ENCODE data around the gene GPR137B.
A peak's percentile ranks its signal among the peaks of the same experiment; 100 is the strongest.
"Not testable (repeated sequence)": the region's sequence is repeated elsewhere in the genome, so short reads cannot be mapped to it uniquely, and the experiment has no call there.

The GPR137B gene

GRCh38 chr1:236144033-236144432 lies 1.7 kb downstream of the GPR137B start:
- no peak for DNase-seq (ENCODE audit: low read depth in 3 of 3)

- no peak for DNase-seq (ENCODE audit: low read depth in 3 of 3)
Observed at GRCh38 chr1:236144446-236145150, 2.3 kb downstream of the GPR137B start.

DNA sequence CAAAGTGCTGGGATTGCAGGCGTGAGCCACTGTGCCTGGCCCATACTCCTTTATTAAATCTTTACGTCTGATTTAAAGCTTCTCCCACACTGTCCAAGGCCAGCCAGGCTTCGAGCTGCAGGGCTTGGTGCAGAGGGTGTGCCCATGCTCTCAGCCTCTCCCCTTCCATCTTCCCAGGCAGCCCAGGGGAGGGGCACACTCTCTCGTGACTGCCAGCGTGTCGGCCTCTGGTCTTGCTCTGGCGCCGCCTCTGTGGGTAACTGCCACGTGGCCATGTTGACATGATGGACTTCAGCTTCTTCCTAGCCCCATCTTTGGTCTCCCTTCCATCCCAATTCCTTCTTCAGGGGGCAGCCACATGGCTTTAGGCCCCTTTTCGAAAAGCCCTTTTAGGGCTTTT lies 4.7 kb downstream of the GPR137B start:
- no peak for DNase-seq (ENCODE audit: low read depth in 3 of 3)

DNA sequence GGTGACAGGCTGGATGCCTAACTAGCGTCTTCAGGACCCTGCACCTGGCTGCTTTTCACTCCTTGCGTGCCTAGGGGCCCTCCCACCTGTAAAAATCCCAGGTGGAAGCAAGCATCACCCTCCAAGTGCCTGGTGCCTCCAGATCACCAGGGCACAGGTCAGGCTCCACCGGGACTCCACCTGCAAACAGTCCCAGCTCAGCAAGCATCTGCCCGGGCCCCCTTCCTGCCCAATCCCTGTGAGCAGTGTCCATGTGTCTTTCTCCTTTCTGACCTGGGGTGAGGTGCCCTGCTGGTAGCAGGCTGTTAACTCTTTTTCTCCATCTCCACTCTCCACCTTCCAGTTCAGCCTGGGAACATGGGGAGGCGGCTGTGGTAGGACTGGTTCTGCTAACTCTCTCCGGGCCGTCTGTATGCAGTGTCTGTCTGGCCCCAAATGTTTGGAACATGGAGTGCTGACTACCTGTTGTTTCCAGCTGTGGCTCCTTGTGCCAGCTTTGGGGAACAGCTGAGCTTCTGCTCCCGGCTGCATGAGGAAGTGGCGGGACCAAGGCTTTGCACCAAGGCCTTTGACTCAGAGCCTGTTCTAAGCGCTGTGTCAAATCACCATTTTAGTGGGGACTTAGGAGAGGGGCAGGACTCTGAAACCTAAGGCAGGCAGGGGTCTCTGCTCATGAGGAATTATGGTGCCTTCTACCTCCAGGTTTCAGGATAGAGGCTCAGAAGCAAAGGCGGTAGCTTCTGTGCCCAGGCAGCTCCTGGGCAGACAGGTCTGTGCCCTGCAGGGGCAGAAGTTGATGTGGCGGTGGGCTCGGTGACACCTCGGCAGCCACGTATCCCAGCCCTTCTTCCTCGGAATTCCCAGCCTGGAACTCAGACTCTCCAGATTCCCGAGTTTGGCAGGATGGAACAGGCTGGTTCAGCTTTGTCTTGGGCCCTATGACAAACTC lies 5.5 kb downstream of the GPR137B start:
- no peak for DNase-seq (ENCODE audit: low read depth in 3 of 3)

- no peak for DNase-seq (ENCODE audit: low read depth in 3 of 3)
Observed at GRCh38 chr1:236148470-236148845, 6.1 kb downstream of the GPR137B start.

DNA sequence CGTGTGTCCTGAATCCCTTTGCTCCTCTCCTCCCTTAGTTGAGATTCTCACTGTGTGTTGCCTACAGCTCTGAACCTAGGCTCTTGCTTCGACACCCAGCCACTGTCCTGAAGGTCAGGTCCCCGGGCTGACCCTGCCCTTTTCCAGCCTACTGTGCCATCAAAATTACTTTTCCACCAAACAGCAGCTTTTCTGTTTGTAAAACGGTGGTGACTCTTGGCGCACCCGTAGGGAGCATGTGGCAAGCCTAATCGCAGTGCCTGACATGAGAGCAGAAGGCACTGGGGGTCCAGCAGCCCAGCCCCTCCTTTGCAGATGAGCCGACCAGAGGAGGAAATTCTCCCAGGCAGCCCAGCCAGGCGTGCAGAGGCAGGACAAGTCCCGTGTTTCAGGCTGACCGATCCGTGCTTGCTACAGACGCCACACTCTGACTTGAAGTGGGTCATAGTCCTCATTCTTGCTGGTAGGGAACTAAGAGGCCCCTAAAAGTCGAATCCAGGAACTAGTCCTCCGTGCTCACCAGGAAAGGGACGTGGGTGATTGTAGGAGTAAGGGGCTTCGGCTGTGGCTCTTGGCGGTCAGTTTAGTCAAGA lies 6.8 kb downstream of the GPR137B start:
- DNase-seq (ENCODE audit: low read depth in 3 of 3) = no peak

- DNase-seq (ENCODE audit: low read depth in 3 of 3) = no peak
Observed at GRCh38 chr1:236149696-236150228, 7.4 kb downstream of the GPR137B start.

GRCh38 chr1:236150311-236150955 lies 8.1 kb downstream of the GPR137B start:
- no peak for DNase-seq (ENCODE audit: low read depth in 3 of 3)

DNA sequence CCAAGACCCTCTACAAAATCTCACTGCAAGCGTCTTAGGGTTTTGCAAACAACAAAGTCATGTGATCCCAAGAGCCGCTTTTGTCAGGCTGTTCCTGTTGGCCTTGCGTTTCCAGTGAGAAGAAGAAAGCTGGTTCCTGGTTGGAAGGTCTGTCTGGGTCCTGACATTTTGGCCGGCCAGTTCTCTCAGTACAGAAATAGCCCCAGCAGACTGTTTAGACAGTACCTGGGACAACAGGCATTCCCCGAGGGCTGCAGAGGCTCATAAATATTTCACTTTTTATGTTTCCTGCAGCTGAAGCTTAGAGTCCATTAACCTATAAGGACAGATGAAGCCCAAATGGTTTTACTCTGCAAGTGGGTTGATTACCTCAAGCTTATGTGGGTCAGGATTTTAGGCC lies 8.6 kb downstream of the GPR137B start:
- DNase-seq (ENCODE audit: low read depth in 3 of 3) = no peak

DNA sequence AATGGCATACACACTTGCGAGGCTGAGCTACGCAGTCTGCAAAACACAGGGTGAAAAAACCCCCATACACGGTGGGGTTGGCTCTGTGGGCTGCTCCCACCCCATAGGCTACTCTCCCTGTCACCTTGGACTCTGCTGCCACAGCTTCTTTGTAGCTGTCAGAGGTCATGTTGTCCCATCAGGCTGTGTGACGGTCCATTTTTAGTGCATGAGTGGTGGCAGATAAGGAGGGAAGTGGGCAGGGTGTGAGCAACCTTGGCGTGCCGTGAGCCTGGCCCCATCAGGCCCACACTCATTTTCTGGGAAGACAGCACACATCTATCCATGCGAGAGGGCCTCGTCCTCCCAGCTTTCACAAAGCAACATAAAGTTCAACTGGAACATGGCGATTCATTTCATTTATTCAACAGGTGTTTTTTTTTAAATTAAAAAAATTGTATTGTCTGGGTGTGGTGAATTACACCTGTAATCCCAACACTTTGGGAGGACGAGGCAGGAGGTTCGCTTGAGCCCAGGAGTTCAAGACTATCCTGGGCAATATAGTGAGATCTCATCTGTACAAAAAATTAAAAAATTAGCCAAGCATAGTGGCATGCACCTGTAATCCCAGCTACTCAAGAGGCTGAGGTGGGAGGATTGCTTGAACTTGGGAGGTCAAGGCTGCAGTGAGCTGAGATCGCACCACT lies 9.5 kb downstream of the GPR137B start:
- DNase-seq (ENCODE audit: low read depth in 3 of 3) = no peak

- DNase-seq (ENCODE audit: low read depth in 3 of 3) = no peak
Observed at GRCh38 chr1:236154126-236154525, 11.8 kb downstream of the GPR137B start.

- DNase-seq (ENCODE audit: low read depth in 3 of 3) = no peak
Observed at GRCh38 chr1:236154671-236155398, 12.5 kb downstream of the GPR137B start.

DNA sequence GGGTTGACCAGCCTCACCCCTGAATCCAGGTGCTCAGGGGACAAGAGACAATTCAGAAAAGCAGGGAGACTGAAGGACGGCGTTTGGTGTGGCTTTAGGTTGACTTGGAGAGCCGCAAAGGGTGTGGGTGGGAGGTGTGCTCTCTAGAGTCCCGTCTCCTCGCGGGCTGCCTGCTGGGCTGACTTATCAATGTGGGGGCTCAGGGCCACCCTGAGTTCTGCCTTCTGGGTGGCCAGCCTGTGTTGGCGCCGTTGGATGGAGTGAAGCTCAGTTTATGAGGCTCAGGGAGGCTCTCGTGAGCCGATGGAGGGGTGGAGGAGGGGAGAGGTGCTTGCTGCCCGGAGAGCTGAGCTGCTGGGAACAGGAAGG lies 13.0 kb downstream of the GPR137B start:
- DNase-seq (ENCODE audit: low read depth in 3 of 3) = no peak

DNA sequence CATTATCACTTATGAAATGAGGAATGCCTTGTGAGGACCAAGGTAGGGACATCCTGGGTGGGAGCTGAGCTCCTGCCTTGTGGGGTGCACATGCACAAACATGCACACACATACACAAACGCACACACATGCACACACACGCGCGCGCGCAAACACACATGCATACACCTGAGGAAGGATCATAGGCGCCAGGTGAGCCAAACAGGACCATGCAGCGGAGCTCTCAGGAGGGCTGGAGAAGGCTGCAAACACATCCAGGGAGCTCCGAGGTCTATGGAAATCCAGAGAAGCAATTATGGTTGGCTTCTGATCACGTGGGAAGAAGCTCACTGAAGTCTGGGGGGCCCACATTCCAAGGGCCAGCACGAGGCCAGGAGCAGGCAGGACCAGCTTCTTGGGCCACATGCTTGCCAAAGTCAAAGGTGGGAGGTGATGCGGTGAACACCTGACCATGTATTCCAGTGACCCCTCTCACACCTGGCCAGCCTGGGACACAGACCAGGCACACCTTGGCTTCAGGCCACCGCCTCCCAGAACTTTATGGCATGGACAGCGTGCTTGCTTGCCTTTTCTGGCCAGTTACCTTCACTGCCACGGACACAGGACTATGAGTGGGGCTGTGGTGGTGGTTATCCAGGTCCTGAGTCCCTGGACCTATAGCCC lies 13.6 kb downstream of the GPR137B start:
- no peak for DNase-seq (ENCODE audit: low read depth in 3 of 3)

GRCh38 chr1:236156512-236157208 lies 14.3 kb downstream of the GPR137B start:
- DNase-seq (ENCODE audit: low read depth in 3 of 3) = peak in 1 of 3 experiments; percentile 32

GRCh38 chr1:236158072-236158471 lies 15.7 kb downstream of the GPR137B start:
- not testable (repeated sequence) for DNase-seq (ENCODE audit: low read depth in 3 of 3)

- DNase-seq (ENCODE audit: low read depth in 3 of 3) = no peak
Observed at GRCh38 chr1:236158719-236159118, 16.4 kb downstream of the GPR137B start.

DNA sequence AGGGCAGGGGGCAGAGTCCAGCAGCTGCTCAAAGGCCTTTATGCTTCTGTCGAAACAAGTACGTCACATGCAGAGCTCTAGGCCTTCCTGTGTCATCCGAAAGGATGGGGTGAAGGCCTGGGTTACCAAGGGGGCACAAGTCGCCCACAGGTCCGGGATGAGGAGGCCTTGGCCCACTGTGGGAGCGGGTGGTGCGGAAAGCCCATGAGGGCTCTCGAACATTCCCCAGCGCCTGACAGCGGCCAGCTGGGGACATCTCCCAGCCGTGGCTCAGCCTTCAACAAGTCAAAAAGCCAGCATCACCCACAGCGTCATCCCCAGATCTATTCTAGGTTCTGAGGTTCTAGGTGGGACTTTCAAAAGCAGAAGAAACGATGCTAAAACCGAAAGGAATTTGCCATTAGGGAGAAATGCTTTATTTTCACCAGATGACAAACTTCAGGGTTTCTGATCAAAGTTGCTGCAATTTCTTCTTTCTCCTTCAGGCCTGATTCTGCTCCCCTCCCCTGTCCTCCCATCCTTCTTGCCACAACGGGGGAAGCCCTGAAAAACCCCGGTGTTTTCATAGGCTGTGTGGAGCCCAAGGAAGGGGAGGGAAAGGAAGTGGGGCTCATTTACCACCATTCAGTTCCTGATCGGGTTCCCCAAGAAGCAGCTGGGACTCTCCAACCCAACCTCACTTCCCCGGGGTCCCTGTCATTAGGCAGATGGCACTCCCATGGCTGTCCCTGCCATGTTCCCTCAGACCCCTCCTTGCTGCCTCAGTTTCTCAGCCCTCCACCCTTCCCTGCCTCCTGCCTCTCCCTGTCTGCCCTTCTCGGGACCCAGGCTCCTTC lies 17.6 kb downstream of the GPR137B start:
- DNase-seq (ENCODE audit: low read depth in 3 of 3) = no peak

Data from stimulated activated CD4-positive, alpha-beta T cell treated with anti-CD3 and anti-CD28 coated beads, TNF-alpha, amount 100 ng/mL, for 24 hours (primary cell).